Coronary artery (tissue), 2 donors: Measurements from ENCODE around the gene HSDL2.

Experiments
- DNase-seq: peaks from one replicate; pipeline ENCODE4 v3.0.0-alpha.2; 2017; ENCODE audit warnings: low spot score
- H3K27ac ChIP-seq, 2 donors: fragments of 200-600 bp; sonication (generic); one replicate each; pipeline ENCODE4 v1.5.1; 2016 to 2019
- H3K4me3 ChIP-seq: fragments of 200-600 bp; sonication (generic); 2 replicates; pipeline ENCODE4 v1.5.1; 2016; ENCODE audit warnings: mild to moderate bottlenecking, moderate library complexity
- TF ChIP-seq, protein P1 (sequence below): fragments of 200-600 bp; sonication (generic); IDR thresholded peaks from one replicate; pipeline ENCODE4 v1.5.1; 2019; ENCODE audit warnings: antibody characterized with exemption

Gene HSDL2

DNA sequence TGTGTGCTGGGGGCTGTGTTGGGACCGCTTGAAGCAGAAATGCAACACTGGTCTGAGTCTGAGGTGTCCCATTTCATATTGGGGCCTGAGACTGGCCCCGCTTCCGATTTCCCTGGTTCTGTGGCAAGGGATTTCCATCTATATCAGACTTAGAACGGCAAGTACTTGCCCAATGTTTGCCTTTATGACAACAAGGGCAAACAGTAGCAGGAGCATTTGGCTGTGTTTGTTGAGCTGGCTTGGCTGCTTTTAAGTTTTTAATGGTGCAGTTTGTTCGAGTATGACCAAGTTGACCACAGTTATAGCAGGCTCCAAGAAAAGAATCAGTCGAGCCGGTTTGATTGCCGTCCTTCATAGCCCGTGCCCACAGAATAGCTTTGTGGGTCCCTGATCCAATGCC, 17.0 kb downstream of the HSDL2 start:
- TF ChIP-seq, protein P1, sequence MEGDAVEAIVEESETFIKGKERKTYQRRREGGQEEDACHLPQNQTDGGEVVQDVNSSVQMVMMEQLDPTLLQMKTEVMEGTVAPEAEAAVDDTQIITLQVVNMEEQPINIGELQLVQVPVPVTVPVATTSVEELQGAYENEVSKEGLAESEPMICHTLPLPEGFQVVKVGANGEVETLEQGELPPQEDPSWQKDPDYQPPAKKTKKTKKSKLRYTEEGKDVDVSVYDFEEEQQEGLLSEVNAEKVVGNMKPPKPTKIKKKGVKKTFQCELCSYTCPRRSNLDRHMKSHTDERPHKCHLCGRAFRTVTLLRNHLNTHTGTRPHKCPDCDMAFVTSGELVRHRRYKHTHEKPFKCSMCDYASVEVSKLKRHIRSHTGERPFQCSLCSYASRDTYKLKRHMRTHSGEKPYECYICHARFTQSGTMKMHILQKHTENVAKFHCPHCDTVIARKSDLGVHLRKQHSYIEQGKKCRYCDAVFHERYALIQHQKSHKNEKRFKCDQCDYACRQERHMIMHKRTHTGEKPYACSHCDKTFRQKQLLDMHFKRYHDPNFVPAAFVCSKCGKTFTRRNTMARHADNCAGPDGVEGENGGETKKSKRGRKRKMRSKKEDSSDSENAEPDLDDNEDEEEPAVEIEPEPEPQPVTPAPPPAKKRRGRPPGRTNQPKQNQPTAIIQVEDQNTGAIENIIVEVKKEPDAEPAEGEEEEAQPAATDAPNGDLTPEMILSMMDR: no peak
- no peak overlapping the region for H3K4me3 ChIP-seq
- H3K27ac ChIP-seq: no peak overlapping the region
- no peak for DNase-seq

DNA sequence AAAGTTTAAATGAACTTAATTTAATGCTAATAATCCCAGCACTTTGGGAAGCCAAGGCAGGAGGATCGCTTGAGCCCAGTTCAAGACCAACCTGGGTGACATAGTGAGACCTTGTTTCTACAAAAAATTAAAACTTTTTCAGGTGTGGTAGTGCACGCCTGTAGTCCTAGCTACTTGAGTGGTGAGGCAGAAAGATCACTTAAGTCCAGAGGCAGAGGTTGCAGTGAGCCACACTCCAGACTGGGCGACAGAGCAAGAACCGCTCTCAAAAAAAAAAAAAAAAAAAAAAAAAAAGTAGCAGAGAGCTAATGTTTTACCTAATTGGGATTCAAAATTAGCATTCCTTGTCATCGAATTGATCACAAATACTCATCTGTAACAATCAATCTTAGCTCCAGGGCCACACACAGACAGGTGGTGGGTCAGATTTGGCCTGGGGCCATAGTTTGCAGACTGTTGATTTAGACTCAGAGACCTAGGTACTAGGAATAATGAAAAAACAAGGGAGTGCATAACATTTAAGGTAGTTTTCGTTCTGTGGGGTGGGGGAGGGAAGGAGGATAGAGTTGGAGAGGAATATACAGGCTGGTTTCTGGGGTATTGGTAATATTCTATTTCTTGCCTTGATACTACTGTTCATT, 21.4 kb downstream of the HSDL2 start:
- TF ChIP-seq, protein P1: no peak
- H3K27ac ChIP-seq: no peak overlapping the region
- no peak overlapping the region for H3K4me3 ChIP-seq
- no peak for DNase-seq

DNA sequence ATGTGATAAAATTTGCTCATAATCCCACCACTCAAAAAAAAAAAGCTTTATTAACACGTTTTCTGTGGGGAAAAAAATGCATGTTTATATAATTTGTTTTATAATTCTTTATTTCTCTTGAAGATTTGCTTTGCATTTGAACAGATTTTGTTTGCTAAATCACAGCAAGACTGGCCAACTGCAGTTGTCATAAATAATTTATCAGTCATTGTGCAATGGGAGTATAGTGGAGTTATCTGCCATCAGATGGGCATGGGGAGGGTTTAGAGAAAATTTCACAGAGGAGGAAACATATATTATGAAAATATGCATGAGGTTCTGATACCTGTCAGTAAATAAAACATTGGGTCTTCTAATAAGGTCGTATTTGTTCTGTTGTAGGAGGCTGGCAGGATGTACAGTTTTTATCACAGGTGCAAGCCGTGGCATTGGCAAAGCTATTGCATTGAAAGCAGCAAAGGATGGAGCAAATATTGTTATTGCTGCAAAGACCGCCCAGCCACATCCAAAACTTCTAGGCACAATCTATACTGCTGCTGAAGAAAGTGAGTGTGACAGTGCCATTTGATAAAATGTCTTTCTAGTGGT, 23.8 kb downstream of the HSDL2 start:
- H3K27ac ChIP-seq: no peak overlapping the region
- DNase-seq: no peak
- H3K4me3 ChIP-seq: no peak overlapping the region
- TF ChIP-seq, protein P1: no peak

DNA sequence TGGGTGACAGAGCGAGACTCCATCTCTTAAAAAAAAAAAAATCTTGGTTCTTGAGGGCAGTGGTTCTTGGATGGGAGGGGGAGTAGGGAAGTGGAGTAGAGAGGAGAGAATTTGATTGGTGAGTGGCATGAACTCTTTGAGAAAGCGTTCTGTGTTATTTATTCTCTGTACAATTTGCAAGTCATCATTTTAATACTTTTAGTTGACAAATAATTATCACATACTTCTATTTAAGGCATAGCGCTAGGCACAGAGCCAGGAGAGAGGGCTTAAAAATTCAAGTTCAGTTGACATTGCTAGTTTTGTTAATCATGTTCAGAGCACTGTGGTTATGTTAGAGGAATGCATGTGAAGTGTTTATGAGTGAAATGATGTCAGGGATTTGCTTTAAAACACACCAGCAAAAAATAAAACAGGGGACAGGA, 24.6 kb downstream of the HSDL2 start:
- no peak for DNase-seq
- TF ChIP-seq, protein P1: no peak
- Histone ChIP-seq H3K4me3 (no peak overlapping the region), H3K27ac (no peak overlapping the region)

DNA sequence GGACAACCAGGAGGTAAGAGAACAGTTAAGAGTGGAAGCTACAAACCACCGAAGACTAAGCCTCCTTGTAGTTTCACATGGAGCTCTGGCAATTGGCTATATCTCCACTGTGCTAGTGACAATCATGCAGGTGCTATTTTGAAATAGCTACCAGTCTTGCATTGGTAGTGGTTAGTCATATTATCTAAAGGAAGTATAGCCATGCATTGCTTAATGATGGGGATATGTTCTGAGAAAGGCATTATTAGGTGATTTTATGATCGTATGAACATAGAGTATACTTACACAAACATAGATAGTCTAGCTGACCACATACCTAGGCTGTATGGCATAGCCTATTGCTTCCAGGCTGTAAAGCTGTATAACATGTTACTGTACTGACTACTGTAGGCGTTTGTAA, 28.4 kb downstream of the HSDL2 start:
- no peak for DNase-seq
- Histone ChIP-seq H3K27ac (no peak overlapping the region), H3K4me3 (no peak overlapping the region)
- TF ChIP-seq, protein P1: no peak

DNA sequence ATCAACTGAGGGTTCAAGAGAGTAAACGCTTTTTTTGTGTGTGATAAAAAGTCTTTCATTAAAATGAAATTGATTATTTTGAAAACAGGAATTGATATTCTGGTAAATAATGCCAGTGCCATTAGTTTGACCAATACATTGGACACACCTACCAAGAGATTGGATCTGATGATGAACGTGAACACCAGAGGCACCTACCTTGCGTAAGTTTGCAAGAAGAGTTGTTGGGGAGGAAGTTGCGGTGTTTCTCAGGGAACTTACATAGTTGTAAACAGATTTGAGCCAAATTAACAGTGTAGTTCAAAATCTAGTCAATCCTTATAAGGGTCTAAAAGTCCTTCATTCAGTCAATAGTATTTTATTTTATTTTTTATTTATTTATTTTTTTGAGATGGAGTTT, 28.9 kb downstream of the HSDL2 start:
- no peak for DNase-seq
- H3K27ac ChIP-seq: no peak overlapping the region
- H3K4me3 ChIP-seq: no peak overlapping the region
- TF ChIP-seq, protein P1: no peak

DNA sequence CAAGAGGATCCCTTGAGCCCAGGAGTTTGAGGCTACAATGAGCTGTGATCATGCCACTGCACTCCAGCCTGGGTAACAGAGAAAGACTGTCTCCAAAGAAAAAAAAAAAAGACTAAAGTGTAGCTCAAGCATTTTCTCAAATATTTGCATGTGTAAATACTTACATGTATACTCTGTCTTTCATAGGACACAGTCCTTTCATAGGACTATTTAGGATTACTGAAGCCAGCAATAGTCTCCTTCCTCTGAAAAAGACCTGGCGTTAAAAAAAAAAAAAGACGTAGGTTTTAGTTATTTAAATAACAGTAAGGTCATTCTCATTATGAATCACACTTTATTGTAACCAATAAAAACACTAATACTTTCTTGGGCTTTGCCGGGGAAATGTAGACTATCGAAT, 29.9 kb downstream of the HSDL2 start:
- Histone ChIP-seq H3K4me3 (no peak overlapping the region), H3K27ac (no peak overlapping the region)
- no peak for DNase-seq
- TF ChIP-seq, protein P1: no peak
